Endothelial cell of umbilical vein (primary cell): ENCODE data around the gene DENND1A. TPM values are rescaled to one million over a fixed set of nuclear protein-coding genes. Genes with fewer than 3 reads are reported as not detected.

Experiments used
- BruUV-seq: library from RNA; stranded (reverse); fragments of 400-500 nt; replicated peaks from 2 replicates; lab custom pipeline; 2021; lab: Mats Ljungman, UMichigan
- CTCF ChIA-PET: fragments of 300-600, 350-600 bp; sonication (Branson Sonifier 250); formaldehyde crosslinking; loops from one replicate; lab custom pipeline; 2021; ENCODE audit warnings: antibody characterized with exemption, inconsistent platforms; lab: Charles Lee
- POLR2A ChIA-PET: fragments of 300-600, 350-600 bp; sonication (Branson Sonifier 250); formaldehyde crosslinking; loops from one replicate; lab custom pipeline; 2021; ENCODE audit warnings: antibody characterized with exemption, inconsistent platforms; lab: Charles Lee
- DNase-seq: peaks from one replicate; pipeline ENCODE4 v3.0.0-alpha.2; 2011; ENCODE audit warnings: low read depth, low spot score
- FAIRE-seq: peaks from 2 replicates; lab custom pipeline; 2011; peaks lifted over from hg19 to GRCh38; lab: Jason Lieb, UNC
- H2AFZ ChIP-seq: 2 replicates; pipeline ENCODE4 v1.6.0; 2012; ENCODE audit warnings: low read depth, low read length, control low read depth, inconsistent platforms
- H3K27ac ChIP-seq: 2 replicates; pipeline ENCODE4 v1.5.1; 2011; ENCODE audit warnings: low read depth, mild to moderate bottlenecking, control low read depth, low read length, moderate library complexity; ENCODE audit not compliant: insufficient read depth
- H3K27me3 ChIP-seq, 2 experiments: 2 replicates each; pipeline versions ENCODE4 v1.6.0 to v1.6.1; 2011; ENCODE audit warnings: low read length in 2 of 2, mixed read lengths in 1 of 2; ENCODE audit not compliant: control insufficient read depth in 2 of 2, insufficient read depth in 2 of 2
- H3K36me3 ChIP-seq, 2 experiments: 2 replicates in 1 of 2; 3 replicates in 1 of 2; pipeline ENCODE4 v1.5.1; 2011; ENCODE audit warnings: low read length in 2 of 2, mild to moderate bottlenecking in 1 of 2, moderate library complexity in 1 of 2; ENCODE audit not compliant: control insufficient read depth in 2 of 2, insufficient read depth in 2 of 2; ENCODE audit errors: extremely low read depth in 1 of 2
- H3K4me1 ChIP-seq: 3 replicates; pipeline ENCODE4 v1.5.1; 2011; ENCODE audit warnings: mild to moderate bottlenecking, low read length; ENCODE audit not compliant: control insufficient read depth, insufficient read depth; ENCODE audit errors: extremely low read depth
- H3K4me2 ChIP-seq: 2 replicates; pipeline ENCODE4 v1.6.1; 2011; ENCODE audit warnings: low read length, control low read depth, mixed read lengths; ENCODE audit not compliant: insufficient read depth
- H3K4me3 ChIP-seq, 3 experiments: fragments of 200-600 bp in 1 of 3; sonication (generic), shearing (Covaris generic) in 1 of 3; replicated peaks in 1 of 3; 2 replicates each; pipeline ENCODE4 v1.5.1; 2011 to 2016; ENCODE audit warnings: control low read depth in 3 of 3, low read length in 3 of 3, mild to moderate bottlenecking in 2 of 3, inconsistent platforms in 1 of 3, low read depth in 1 of 3, moderate library complexity in 1 of 3; ENCODE audit not compliant: insufficient read depth in 1 of 3
- H3K79me2 ChIP-seq: 2 replicates; pipeline ENCODE4 v1.6.0; 2012; ENCODE audit warnings: low read length, inconsistent platforms; ENCODE audit not compliant: control insufficient read depth, insufficient read depth
- H3K9ac ChIP-seq: replicated peaks from 2 replicates; pipeline ENCODE3; 2011; ENCODE audit warnings: low read length, control low read depth; ENCODE audit not compliant: insufficient read depth; ENCODE audit errors: extremely low read depth
- H3K9me1 ChIP-seq: replicated peaks from 3 replicates; pipeline ENCODE4 v1.6.0; 2011; ENCODE audit warnings: mild to moderate bottlenecking, low read length; ENCODE audit not compliant: control insufficient read depth, insufficient read depth; ENCODE audit errors: extremely low read depth
- H3K9me3 ChIP-seq: replicated peaks from 2 replicates; pipeline ENCODE4 v1.5.1; 2012; ENCODE audit warnings: low read length, inconsistent platforms; ENCODE audit not compliant: control insufficient read depth, insufficient read depth
- H4K20me1 ChIP-seq: replicated peaks from 2 replicates; pipeline ENCODE3; 2011; ENCODE audit warnings: mild to moderate bottlenecking, low read length; ENCODE audit not compliant: control insufficient read depth, insufficient read depth; ENCODE audit errors: extremely low read depth
- EZH2 ChIP-seq: IDR thresholded peaks from 2 replicates; pipeline ENCODE4 v1.6.1; 2012; ENCODE audit warnings: borderline replicate concordance, low read depth, mild to moderate bottlenecking, moderate library complexity, low read length, inconsistent platforms; ENCODE audit not compliant: severe bottlenecking
- FOS ChIP-seq: IDR thresholded peaks from 2 replicates; pipeline ENCODE4 v1.6.1; 2011; ENCODE audit warnings: mild to moderate bottlenecking, low read length, moderate library complexity, borderline replicate concordance; ENCODE audit not compliant: insufficient read depth
- GATA2 ChIP-seq: IDR thresholded peaks from 2 replicates; pipeline ENCODE4 v1.7.0; 2011; ENCODE audit warnings: low read depth, mild to moderate bottlenecking, moderate library complexity, mixed read lengths, low read length; ENCODE audit not compliant: insufficient read length, insufficient read depth
- JUN ChIP-seq: IDR thresholded peaks from 2 replicates; pipeline ENCODE4 v1.6.1; 2011; ENCODE audit warnings: borderline replicate concordance, low read depth; ENCODE audit not compliant: insufficient read length, insufficient read depth
- MYC ChIP-seq: IDR thresholded peaks from one replicate; pipeline ENCODE4 v1.6.1; 2011; ENCODE audit warnings: mild to moderate bottlenecking, low read depth, low read length
- POLR2A ChIP-seq: IDR thresholded peaks from 2 replicates; pipeline ENCODE4 v1.6.1; 2012; ENCODE audit warnings: low read depth, mild to moderate bottlenecking, control low read depth, low read length
- POLR2AphosphoS5 ChIP-seq: IDR thresholded peaks from 2 replicates; pipeline ENCODE4 v1.6.1; 2012; ENCODE audit warnings: low read depth, mild to moderate bottlenecking, control low read depth, low read length, moderate library complexity; ENCODE audit not compliant: insufficient read depth
- dilution Hi-C: fragments of 300-500 bp; cut with MboI; formaldehyde crosslinking; loops from one replicate; pipeline ENCODE4 v1.15.0; 2019; ENCODE audit warnings: low sequenced_read_pairs; ENCODE audit not compliant: extremely low pct_ligation_motif_present
- intact Hi-C: fragments of 100-400 bp; cut with micrococcal nuclease; formaldehyde crosslinking; loops from one replicate; pipeline ENCODE4 v1.10.0; 2022
- polyA plus RNA-seq, 4 experiments: library from polyadenylated mRNA; depleted of rRNA in 3 of 4; stranded (reverse) in 3 of 4; unstranded in 1 of 4; fragments of >200 nt; gene quantifications; 2 replicates each; pipeline versions ENCODE4 v1.2.1 to v1.2.3, GENCODE V29; 2011 to 2012; ENCODE audit warnings: missing spikeins in 1 of 4
- total RNA-seq: library from RNA; stranded (reverse); gene quantifications from 2 replicates; pipeline ENCODE4 v1.2.3, GENCODE V29; 2021
- TF ChIP-seq, protein P1 (sequence below): IDR thresholded peaks from 2 replicates; pipeline ENCODE4 v1.6.1; 2011; ENCODE audit not compliant: insufficient read depth, insufficient read length
- TF ChIP-seq, protein P2 (sequence below), 2 donors: IDR thresholded peaks; 1 replicate in 1 of 2; 2 replicates in 1 of 2; pipeline ENCODE4 v1.5.1; 2011; ENCODE audit warnings: low read length in 2 of 2, mild to moderate bottlenecking in 2 of 2, moderate library complexity in 2 of 2, control low read depth in 1 of 2, inconsistent platforms in 1 of 2, low read depth in 1 of 2; ENCODE audit not compliant: insufficient read depth in 1 of 2; ENCODE audit errors: extremely low read depth in 1 of 2

Gene DENND1A
- total and polyA plus RNA-seq, 2 donors (not counting 3 experiments of a cell fraction or from before 2014, with no cell fraction given), result 18.5 to 24.5 TPM

DNA sequence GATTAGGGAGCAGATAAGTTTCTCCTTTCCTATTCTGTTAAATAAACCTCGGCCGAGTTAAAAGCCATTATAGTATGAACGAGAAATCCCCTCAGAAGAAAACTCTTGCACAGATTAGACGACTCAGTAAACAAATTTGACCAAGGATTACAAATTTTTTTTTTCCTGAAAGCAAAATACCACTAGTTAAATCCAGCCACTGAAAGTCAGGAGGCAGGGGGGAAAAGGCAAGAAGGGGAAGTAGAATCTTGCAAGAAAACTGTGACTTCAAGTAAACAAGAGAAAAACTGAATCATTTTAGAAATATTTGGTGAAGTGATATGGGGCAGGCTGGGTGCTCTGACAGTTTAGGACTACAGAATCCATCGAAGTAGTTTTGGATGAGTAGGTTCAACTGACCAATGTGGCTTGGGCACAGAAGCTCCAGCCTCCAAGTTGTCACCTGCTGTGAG, 251.0 kb downstream of the DENND1A start:
- ChIA-PET POLR2A (no interaction called here), CTCF (no interaction called here)
- BruUV-seq, result no TSS peak
- H3K9ac ChIP-seq, result no peak overlapping the region
- intact Hi-C loops, result no loop called here
- no peaks in the 10 kb centered on the region for H3K4me1 ChIP-seq
- no peaks in the 10 kb centered on the region for H3K9me3 ChIP-seq
- H3K79me2 ChIP-seq, result no peaks in the 10 kb centered on the region
- no peak for DNase-seq
- no peaks in the 10 kb centered on the region for H3K9me1 ChIP-seq
- H3K4me2 ChIP-seq, result no peak overlapping the region
- H3K27me3 ChIP-seq, result no peaks in the 10 kb centered on the region
- dilution Hi-C loops, result no loop called here
- TF ChIP-seq JUN (no peak), POLR2A (no peak), MYC (no peak)
- TF ChIP-seq, protein P1, sequence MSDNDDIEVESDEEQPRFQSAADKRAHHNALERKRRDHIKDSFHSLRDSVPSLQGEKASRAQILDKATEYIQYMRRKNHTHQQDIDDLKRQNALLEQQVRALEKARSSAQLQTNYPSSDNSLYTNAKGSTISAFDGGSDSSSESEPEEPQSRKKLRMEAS, result no peak
- no peak overlapping the region for H3K4me3 ChIP-seq
- no peak overlapping the region for H3K27ac ChIP-seq
- no peak overlapping the region for H2AFZ ChIP-seq
- FAIRE-seq, result peak; percentile 44
- no peaks in the 10 kb centered on the region for H3K36me3 ChIP-seq
- H4K20me1 ChIP-seq, result no peaks in the 10 kb centered on the region

DNA sequence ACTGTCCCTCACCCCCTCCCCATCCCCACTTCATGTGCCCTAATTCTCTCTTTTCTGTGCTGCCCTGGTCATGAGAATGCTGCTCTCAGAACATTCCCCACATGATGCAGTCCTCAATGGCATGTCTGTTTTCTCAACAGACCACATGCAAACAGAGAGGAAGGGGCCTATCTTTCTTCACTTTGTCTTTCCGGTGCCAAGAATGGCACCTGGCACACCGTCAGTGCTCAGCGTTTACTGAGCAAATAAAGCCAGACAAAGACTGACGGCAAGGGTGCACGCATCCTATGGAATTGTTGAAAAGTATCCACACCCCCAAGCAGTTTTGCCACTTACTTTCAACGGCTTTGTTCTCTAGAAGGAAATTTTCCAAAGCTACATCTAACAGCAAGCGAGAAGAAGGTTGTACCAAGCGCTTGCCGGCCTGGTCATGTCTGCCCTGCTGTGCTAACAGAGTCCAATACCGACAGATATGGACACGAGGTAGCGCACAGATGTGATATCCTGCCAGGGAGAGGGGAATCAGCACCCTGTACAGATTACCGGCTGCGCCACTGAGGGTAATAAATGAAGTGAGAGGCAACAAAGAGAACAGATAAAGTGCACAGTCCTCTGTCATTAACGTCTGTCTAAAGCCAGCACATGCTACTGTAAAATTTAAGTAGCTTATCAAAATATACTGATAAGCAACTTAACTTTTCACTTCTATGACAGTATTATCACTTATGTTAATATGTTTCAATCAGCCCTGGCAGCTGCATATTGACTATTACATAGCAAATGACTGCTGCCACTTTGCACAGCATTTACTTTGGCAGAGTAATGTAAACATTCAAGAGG, 251.7 kb downstream of the DENND1A start:
- Histone ChIP-seq H3K4me3 (no peak overlapping the region), H3K9me3 (no peaks in the 10 kb centered on the region), H3K79me2 (no peaks in the 10 kb centered on the region), H3K27me3 (no peaks in the 10 kb centered on the region), H3K9me1 (no peaks in the 10 kb centered on the region), H3K36me3 (no peaks in the 10 kb centered on the region), H4K20me1 (no peaks in the 10 kb centered on the region), H3K4me1 (no peaks in the 10 kb centered on the region), H3K9ac (no peak overlapping the region), H3K4me2 (no peak overlapping the region), H2AFZ (no peak overlapping the region), H3K27ac (no peak overlapping the region)
- dilution Hi-C loops (no loop called here), intact Hi-C loops (no loop called here)
- no peak for TF ChIP-seq MYC
- no peak for TF ChIP-seq POLR2AphosphoS5
- no peak for TF ChIP-seq GATA2
- TF ChIP-seq, protein P2, sequence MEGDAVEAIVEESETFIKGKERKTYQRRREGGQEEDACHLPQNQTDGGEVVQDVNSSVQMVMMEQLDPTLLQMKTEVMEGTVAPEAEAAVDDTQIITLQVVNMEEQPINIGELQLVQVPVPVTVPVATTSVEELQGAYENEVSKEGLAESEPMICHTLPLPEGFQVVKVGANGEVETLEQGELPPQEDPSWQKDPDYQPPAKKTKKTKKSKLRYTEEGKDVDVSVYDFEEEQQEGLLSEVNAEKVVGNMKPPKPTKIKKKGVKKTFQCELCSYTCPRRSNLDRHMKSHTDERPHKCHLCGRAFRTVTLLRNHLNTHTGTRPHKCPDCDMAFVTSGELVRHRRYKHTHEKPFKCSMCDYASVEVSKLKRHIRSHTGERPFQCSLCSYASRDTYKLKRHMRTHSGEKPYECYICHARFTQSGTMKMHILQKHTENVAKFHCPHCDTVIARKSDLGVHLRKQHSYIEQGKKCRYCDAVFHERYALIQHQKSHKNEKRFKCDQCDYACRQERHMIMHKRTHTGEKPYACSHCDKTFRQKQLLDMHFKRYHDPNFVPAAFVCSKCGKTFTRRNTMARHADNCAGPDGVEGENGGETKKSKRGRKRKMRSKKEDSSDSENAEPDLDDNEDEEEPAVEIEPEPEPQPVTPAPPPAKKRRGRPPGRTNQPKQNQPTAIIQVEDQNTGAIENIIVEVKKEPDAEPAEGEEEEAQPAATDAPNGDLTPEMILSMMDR (IDR thresholded peaks at IDR 0.05; ENCODE audit: extremely low read depth in 1 of 2, insufficient read depth in 1 of 2, low read depth in 1 of 2, low read length in 2 of 2), result no peak
- TF ChIP-seq, protein P1, result no peak
- TF ChIP-seq EZH2, result no peak
- no peak for TF ChIP-seq FOS
- no peak for TF ChIP-seq JUN
- TF ChIP-seq POLR2A, result no peak
- DNase-seq (peak; percentile 50), FAIRE-seq (no peak)
- BruUV-seq, result no TSS peak
- CTCF ChIA-PET, result no interaction called here
- POLR2A ChIA-PET, result no interaction called here
